GM10248 (cell line): ENCODE results near the gene SYT7.

Experiments used
- CTCF ChIA-PET: fragments of 300-600 bp; sonication (Branson Sonifier 250); formaldehyde crosslinking; extraction: SDS; loops from one replicate; lab custom pipeline; 2021; ENCODE audit warnings: antibody characterized with exemption; lab: Yijun Ruan, JAX
- POLR2A ChIA-PET: fragments of 350-650 bp; sonication (Branson Sonifier 250); formaldehyde crosslinking; extraction: SDS; loops from one replicate; lab custom pipeline; 2020; ENCODE audit warnings: antibody characterized with exemption; lab: Yijun Ruan, JAX
- DNase-seq: peaks from one replicate; pipeline ENCODE4 v3.0.0; 2012; ENCODE audit errors: extremely low spot score
- CTCF ChIP-seq: IDR thresholded peaks from 2 replicates; pipeline ENCODE4 v1.5.1; 2012; ENCODE audit warnings: mild to moderate bottlenecking, low read depth; ENCODE audit errors: extremely low read depth, missing control alignments, control extremely low read depth

The SYT7 gene

GRCh38 chr11:61476371-61476770 is 104.5 kb downstream of the SYT7 start:
- TF ChIP-seq CTCF: no peak
- ChIA-PET CTCF (interaction anchor here (1.0 to 11.8 kb wide), 17 partner anchors 9 to 257 kb away, joined by 3 to 168 read pairs (median 7); no protein-coding TSS in a partner anchor), POLR2A (no interaction called here)
- no peak for DNase-seq

GRCh38 chr11:61475433-61475832 is 105.4 kb downstream of the SYT7 start:
- POLR2A ChIA-PET: no interaction called here
- CTCF ChIA-PET: interaction anchor here (0.9 to 11.8 kb wide), 9 partner anchors 12 to 163 kb away, joined by 3 to 168 read pairs (median 4); no protein-coding TSS in a partner anchor
- DNase-seq: no peak
- TF ChIP-seq CTCF: no peak

GRCh38 chr11:61474013-61474643 is 106.7 kb downstream of the SYT7 start:
- TF ChIP-seq CTCF: no peak
- CTCF ChIA-PET: interaction anchor here (0.8 to 11.8 kb wide), 5 partner anchors 10 to 58 kb away, joined by 3 to 168 read pairs (median 4); no protein-coding TSS in a partner anchor
- POLR2A ChIA-PET: no interaction called here
- no peak for DNase-seq

- ChIA-PET POLR2A (no interaction called here), CTCF (interaction anchor here (1.1 to 11.8 kb wide), 4 partner anchors 16 to 42 kb away, joined by 3 to 168 read pairs (median 7); no protein-coding TSS in a partner anchor)
- no peak for TF ChIP-seq CTCF
- DNase-seq: no peak
Observed at GRCh38 chr11:61473370-61474012, 107.4 kb downstream of the SYT7 start.

- ChIA-PET POLR2A (interaction anchor here (0.5 kb wide), 1 partner anchor 1803 kb away, joined by 9 read pairs; no protein-coding TSS in a partner anchor), CTCF (interaction anchor here (1.1 to 11.8 kb wide), 4 partner anchors 15 to 166 kb away, joined by 3 to 168 read pairs (median 8); no protein-coding TSS in a partner anchor)
- DNase-seq: no peak
- no peak for TF ChIP-seq CTCF
Observed at GRCh38 chr11:61472868-61473267, 108.0 kb downstream of the SYT7 start.

- POLR2A ChIA-PET: interaction anchor here (0.5 kb wide), 1 partner anchor 1803 kb away, joined by 9 read pairs; no protein-coding TSS in a partner anchor
- TF ChIP-seq CTCF: no peak
- DNase-seq: no peak
- CTCF ChIA-PET: interaction anchor here (1.1 to 11.8 kb wide), 4 partner anchors 15 to 166 kb away, joined by 3 to 168 read pairs (median 8); no protein-coding TSS in a partner anchor
Observed at GRCh38 chr11:61472282-61472681, 108.6 kb downstream of the SYT7 start.
